Transverse colon (tissue), 4 donors: ENCODE data around the gene NRCAM. TPM values are rescaled to one million over a fixed set of nuclear protein-coding genes. Genes with fewer than 3 reads are reported as not detected.

Experiments
- DNase-seq: peaks from one replicate; pipeline ENCODE4 v3.0.0-alpha.2; 2019
- H3K27ac ChIP-seq, 4 donors: fragments of 200-600 bp; sonication (generic); 2 replicates each; pipeline ENCODE4 v1.5.1; 2016 to 2018; ENCODE audit warnings: inconsistent platforms in 4 of 4
- H3K27me3 ChIP-seq: fragments of 200-600 bp; sonication (generic); 2 replicates; pipeline ENCODE4 v1.5.1; 2017; ENCODE audit warnings: inconsistent platforms
- H3K36me3 ChIP-seq, 4 donors: fragments of 200-600 bp; sonication (generic); 2 replicates each; pipeline ENCODE4 v1.5.1; 2017 to 2019; ENCODE audit warnings: inconsistent platforms in 4 of 4
- H3K4me1 ChIP-seq, 4 donors: fragments of 200-600 bp; sonication (generic); 2 replicates each; pipeline ENCODE4 v1.5.1; 2017 to 2020; ENCODE audit warnings: inconsistent platforms in 4 of 4
- H3K4me3 ChIP-seq, 4 donors: fragments of 200-600 bp; sonication (generic); 1 replicate in 1 of 4; 2 replicates in 3 of 4; pipeline versions ENCODE4 v1.5.1 to v1.6.1; 2017 to 2019; ENCODE audit warnings: inconsistent platforms in 4 of 4
- H3K9me3 ChIP-seq, 2 donors: fragments of 200-600 bp; sonication (generic); 2 replicates each; pipeline ENCODE4 v1.5.1; 2017 to 2019; ENCODE audit warnings: inconsistent platforms in 2 of 2
- EP300 ChIP-seq: sonication (generic); formaldehyde crosslinking; IDR thresholded peaks from one replicate; pipeline ENCODE4 v1.6.1; 2017; ENCODE audit warnings: antibody characterized with exemption, low read depth
- POLR2A ChIP-seq: fragments of 450-650 bp; IDR thresholded peaks from one replicate; pipeline ENCODE4 v1.6.1; 2016; ENCODE audit warnings: antibody characterized with exemption, mild to moderate bottlenecking, moderate library complexity
- POLR2AphosphoS5 ChIP-seq, 3 donors: sonication (generic); formaldehyde crosslinking; IDR thresholded peaks; one replicate each; pipeline ENCODE4 v1.6.1; 2016; ENCODE audit warnings: antibody characterized with exemption in 3 of 3
- WGBS, 2 donors: methylation state at CpG; one replicate each; pipeline ENCODE4 v1.1.5; 2018; ENCODE audit warnings: low coverage in 1 of 2; 5-methylcytosine and 5-hydroxymethylcytosine counted together
- in situ Hi-C, 4 donors: fragments of 200-750 bp; cut with MboI; loops; one replicate each; pipeline versions ENCODE4 v1.15.0 to v1.15.1; 2017; ENCODE audit warnings: low sequenced_read_pairs in 3 of 4, low pct_ligation_motif_present in 1 of 4, low pct_unique_long_range_greater_than_20kb in 1 of 4
- intact Hi-C: fragments of 100-400 bp; cut with DNase I; formaldehyde crosslinking; loops from one replicate; pipeline ENCODE4 v1.15.1; 2023; ENCODE audit warnings: low total_unique reads
- total RNA-seq, 4 donors: library from RNA; depleted of rRNA; stranded (reverse); fragments of >200 nt; gene quantifications; one replicate each; pipeline ENCODE4 v1.1.0, GENCODE V29; 2016
- TF ChIP-seq, protein P1 (sequence below), 5 experiments: fragments of 200-600 bp in 3 of 5; fragments of 450-650 bp in 2 of 5; sonication (generic) in 3 of 5; IDR thresholded peaks; 1 replicate in 2 of 5; 2 replicates in 3 of 5; pipeline ENCODE4 v1.5.1; 2016 to 2017; ENCODE audit warnings: antibody characterized with exemption in 5 of 5, inconsistent platforms in 3 of 5, mild to moderate bottlenecking in 2 of 5, moderate library complexity in 1 of 5

The NRCAM gene
- total RNA-seq, 4 donors from 2014 or later: 0.60 to 2.5 (median 1.8) TPM

DNA sequence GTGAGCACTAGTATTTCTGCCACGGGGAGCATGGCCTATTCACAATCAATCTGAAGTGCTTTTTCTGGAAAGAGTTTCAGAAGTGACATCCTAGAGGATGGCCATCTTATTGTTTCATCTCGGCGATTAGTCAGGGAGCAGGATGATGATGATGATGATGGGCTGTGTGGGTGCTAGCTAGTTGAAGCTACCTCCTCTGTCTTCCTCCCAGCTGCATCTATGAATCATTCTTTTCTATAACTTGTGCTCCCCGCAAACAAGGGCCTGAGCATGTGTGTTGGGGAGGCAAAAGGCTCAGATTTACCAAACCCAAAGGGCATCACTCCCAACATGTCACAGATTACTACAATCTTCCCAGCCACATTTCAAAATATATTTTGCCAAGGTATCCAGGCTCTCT is 207.4 kb downstream of the NRCAM start:
- Histone ChIP-seq H3K4me1 (no peaks in the 10 kb centered on the region), H3K9me3 (no peaks in the 10 kb centered on the region), H3K4me3 (no peak overlapping the region), H3K27me3 (no peaks in the 10 kb centered on the region), H3K36me3 (no peaks in the 10 kb centered on the region), H3K27ac (no peak overlapping the region)
- in situ Hi-C loops: no loop called here
- intact Hi-C loops: no loop called here
- WGBS, 2 donors: 86% methylated on average over 4 of the region's 4 CpGs; no CpG with 5 or more reads in 1 of the 2 donors
- DNase-seq: no peak
- TF ChIP-seq POLR2AphosphoS5 (IDR thresholded peaks at IDR 0.05) (no peak), EP300 (no peak), POLR2A (no peak)
- TF ChIP-seq, protein P1, sequence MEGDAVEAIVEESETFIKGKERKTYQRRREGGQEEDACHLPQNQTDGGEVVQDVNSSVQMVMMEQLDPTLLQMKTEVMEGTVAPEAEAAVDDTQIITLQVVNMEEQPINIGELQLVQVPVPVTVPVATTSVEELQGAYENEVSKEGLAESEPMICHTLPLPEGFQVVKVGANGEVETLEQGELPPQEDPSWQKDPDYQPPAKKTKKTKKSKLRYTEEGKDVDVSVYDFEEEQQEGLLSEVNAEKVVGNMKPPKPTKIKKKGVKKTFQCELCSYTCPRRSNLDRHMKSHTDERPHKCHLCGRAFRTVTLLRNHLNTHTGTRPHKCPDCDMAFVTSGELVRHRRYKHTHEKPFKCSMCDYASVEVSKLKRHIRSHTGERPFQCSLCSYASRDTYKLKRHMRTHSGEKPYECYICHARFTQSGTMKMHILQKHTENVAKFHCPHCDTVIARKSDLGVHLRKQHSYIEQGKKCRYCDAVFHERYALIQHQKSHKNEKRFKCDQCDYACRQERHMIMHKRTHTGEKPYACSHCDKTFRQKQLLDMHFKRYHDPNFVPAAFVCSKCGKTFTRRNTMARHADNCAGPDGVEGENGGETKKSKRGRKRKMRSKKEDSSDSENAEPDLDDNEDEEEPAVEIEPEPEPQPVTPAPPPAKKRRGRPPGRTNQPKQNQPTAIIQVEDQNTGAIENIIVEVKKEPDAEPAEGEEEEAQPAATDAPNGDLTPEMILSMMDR (IDR thresholded peaks at IDR 0.05): no peak

DNA sequence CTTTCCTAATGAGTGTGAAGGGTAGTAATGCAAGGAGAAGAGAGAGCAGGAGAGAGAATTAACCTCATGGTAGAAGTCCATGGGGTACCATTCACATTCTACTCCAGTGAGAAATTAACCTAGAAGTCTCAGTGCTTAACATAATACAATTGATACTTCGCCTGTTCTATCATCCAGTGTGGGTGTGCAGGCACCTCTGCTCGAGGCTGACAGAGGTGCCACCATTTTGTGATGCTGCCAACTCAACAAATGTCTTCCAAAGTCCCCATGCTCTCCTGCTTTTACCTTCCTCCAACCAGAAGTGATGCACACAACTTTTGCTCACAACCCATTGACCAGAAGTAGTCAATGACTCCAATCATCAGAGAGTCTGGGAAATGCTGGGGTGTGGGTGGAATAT is 207.8 kb downstream of the NRCAM start:
- no peak overlapping the region for H3K4me3 ChIP-seq
- H3K36me3 ChIP-seq: no peaks in the 10 kb centered on the region
- no peak for DNase-seq
- H3K4me1 ChIP-seq: no peaks in the 10 kb centered on the region
- H3K27me3 ChIP-seq: no peaks in the 10 kb centered on the region
- 63 to 74% methylated on average over 1 to 2 of the region's 2 CpGs for WGBS, 2 donors
- in situ Hi-C loops (no loop called here), intact Hi-C loops (no loop called here)
- H3K27ac ChIP-seq: no peak overlapping the region
- no peaks in the 10 kb centered on the region for H3K9me3 ChIP-seq
- TF ChIP-seq POLR2AphosphoS5 (IDR thresholded peaks at IDR 0.05) (no peak), POLR2A (no peak), EP300 (no peak)
- TF ChIP-seq, protein P1 (IDR thresholded peaks at IDR 0.05): no peak

DNA sequence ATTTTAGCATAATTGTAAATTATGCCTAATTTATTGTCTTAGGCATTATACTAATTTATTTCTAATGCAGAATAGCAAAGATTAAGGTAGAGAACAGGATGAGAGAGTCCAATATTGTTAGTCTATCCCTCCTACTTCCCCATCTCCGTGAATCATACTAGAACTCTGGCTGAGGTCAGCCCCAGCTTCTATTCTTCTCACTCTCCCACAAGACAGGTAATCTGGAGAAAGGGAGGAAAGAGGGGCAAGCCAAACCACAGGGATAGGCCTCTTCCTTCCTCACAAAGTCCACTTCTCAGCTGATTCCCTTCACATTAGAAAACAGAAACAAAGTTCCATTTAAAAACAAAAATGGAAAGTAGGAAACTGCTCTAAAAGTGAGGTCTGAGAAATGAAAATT is 208.6 kb downstream of the NRCAM start:
- Histone ChIP-seq H3K36me3 (no peaks in the 10 kb centered on the region), H3K4me1 (no peaks in the 10 kb centered on the region), H3K4me3 (no peak overlapping the region), H3K27ac (no peak overlapping the region), H3K9me3 (no peaks in the 10 kb centered on the region), H3K27me3 (no peaks in the 10 kb centered on the region)
- TF ChIP-seq, protein P1 (IDR thresholded peaks at IDR 0.05): no peak
- no peak for TF ChIP-seq POLR2AphosphoS5 (IDR thresholded peaks at IDR 0.05)
- no peak for TF ChIP-seq POLR2A
- no peak for TF ChIP-seq EP300
- intact Hi-C loops: no loop called here
- in situ Hi-C loops: no loop called here
- DNase-seq: no peak
- 83% methylated on average over 1 of the region's 1 CpG for WGBS, 2 donors

GRCh38 chr7:108246227-108246837 is 209.9 kb downstream of the NRCAM start:
- Histone ChIP-seq H3K27me3 (no peaks in the 10 kb centered on the region), H3K4me3 (no peak overlapping the region), H3K9me3 (no peaks in the 10 kb centered on the region), H3K27ac (no peak overlapping the region), H3K4me1 (no peaks in the 10 kb centered on the region), H3K36me3 (no peaks in the 10 kb centered on the region)
- 48 to 63% methylated on average over 1 of the region's 1 CpG for WGBS, 2 donors
- in situ Hi-C loops (no loop called here), intact Hi-C loops (no loop called here)
- DNase-seq: no peak
- TF ChIP-seq EP300 (no peak), POLR2A (no peak), POLR2AphosphoS5 (IDR thresholded peaks at IDR 0.05) (no peak)
